AG09309 (cell line): ENCODE data around the gene FOS.

ENCODE experiments used
- DNase-seq: peaks from one replicate; pipeline ENCODE4 v3.0.0-alpha.2; 2010; ENCODE audit warnings: low read depth
- H3K4me3 ChIP-seq: 2 replicates; pipeline ENCODE4 v1.5.1; 2011; ENCODE audit warnings: mild to moderate bottlenecking, low read depth, low read length, moderate library complexity; ENCODE audit not compliant: control insufficient read depth
- TF ChIP-seq, protein P1 (sequence below): IDR thresholded peaks from 2 replicates; pipeline ENCODE4 v1.5.1; 2011; ENCODE audit warnings: mild to moderate bottlenecking, low read depth, low read length, inconsistent platforms; ENCODE audit not compliant: insufficient read depth, control insufficient read depth; ENCODE audit errors: missing control alignments

FOS gene

DNA sequence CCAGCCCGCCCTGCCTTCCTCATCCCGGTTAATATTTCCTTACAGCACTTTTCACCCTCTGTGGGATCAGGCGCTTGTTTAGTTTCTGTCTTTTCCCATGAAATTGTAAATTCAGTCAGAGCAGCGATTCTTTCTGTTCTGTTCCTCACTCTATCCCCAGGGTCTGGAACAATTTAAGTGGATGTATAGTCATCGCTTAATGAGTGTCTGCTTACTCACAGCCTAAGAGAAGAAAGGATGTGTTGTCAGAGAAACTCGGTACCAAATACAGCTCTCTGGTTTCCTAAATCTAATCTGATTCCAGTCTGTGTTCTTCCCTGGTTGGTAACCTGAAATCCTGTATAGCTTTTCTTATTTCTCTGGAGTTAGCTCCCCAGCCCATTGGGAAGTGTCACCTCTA, 44.9 kb downstream of the FOS start:
- TF ChIP-seq, protein P1, sequence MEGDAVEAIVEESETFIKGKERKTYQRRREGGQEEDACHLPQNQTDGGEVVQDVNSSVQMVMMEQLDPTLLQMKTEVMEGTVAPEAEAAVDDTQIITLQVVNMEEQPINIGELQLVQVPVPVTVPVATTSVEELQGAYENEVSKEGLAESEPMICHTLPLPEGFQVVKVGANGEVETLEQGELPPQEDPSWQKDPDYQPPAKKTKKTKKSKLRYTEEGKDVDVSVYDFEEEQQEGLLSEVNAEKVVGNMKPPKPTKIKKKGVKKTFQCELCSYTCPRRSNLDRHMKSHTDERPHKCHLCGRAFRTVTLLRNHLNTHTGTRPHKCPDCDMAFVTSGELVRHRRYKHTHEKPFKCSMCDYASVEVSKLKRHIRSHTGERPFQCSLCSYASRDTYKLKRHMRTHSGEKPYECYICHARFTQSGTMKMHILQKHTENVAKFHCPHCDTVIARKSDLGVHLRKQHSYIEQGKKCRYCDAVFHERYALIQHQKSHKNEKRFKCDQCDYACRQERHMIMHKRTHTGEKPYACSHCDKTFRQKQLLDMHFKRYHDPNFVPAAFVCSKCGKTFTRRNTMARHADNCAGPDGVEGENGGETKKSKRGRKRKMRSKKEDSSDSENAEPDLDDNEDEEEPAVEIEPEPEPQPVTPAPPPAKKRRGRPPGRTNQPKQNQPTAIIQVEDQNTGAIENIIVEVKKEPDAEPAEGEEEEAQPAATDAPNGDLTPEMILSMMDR = no peak
- no peak overlapping the region for H3K4me3 ChIP-seq
- no peak for DNase-seq

DNA sequence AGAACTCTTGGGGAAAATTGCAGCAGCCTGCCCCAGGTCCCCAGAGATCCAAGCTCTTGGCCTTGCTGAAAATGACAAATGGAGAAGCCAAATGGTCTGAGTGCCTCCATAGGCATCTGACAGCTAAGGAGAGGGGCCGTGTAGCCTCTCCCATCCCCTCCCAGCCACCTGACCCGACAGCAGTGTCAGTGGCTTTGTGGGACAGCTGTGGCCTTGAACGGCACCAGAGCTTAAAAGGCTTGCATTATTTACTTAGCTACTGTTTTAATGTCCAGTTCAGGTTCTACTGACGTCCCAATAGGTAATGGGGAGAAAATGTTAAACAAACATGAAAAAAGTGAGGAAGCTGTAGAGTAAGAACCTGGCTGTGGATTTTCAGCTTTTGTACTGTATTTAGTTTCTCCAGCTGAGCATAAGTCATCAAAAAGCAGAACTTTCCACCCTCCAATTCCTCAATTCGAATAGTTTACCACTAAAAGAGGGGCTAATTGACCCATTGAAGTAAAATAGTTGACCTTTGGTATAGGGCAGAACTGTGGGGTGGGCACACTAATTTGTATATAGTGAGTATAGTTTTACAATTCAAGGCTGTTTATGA, 50.0 kb downstream of the FOS start:
- no peak for DNase-seq
- TF ChIP-seq, protein P1 = no peak
- H3K4me3 ChIP-seq = no peak overlapping the region

- H3K4me3 ChIP-seq = no peak overlapping the region
- TF ChIP-seq, protein P1 = no peak
- DNase-seq = no peak
Measured at GRCh38 chr14:75329369-75329768, 50.7 kb downstream of the FOS start.

- no peak for DNase-seq
- H3K4me3 ChIP-seq = no peak overlapping the region
- TF ChIP-seq, protein P1 = no peak
Measured at GRCh38 chr14:75331471-75331870, 52.8 kb downstream of the FOS start.
